Measurements from ENCODE around the gene CCL20. TPM values are rescaled to one million over a fixed set of nuclear protein-coding genes. Genes with fewer than 3 reads are reported as not detected.
A peak's percentile ranks its signal among the peaks of the same experiment; 100 is the strongest.

The CCL20 gene
- 1.5 TPM in 1 of 2 replicates, not detected in the other for total RNA-seq (2014; rRNA removed; shearing (Covaris generic); ENCODE audit: low replicate concordance)

- Histone ChIP-seq H3K9me3 (no peaks in the 10 kb centered on the region), H3K27me3 (no peaks in the 10 kb centered on the region), H3K36me3 (no peaks in the 10 kb centered on the region), H3K4me3 (no peak within 1 kb of the TSS)
- no peak for DNase-seq
Observed at GRCh38 chr2:227813562-227814353, at the start of gene CCL20. Gene CCL20, plus strand, starts transcription at chr2:227813842. Its CDS starts 70 bp downstream, at chr2:227813912.

- Histone ChIP-seq H3K4me3 (no peak overlapping the region), H3K9me3 (no peaks in the 10 kb centered on the region), H3K27me3 (no peaks in the 10 kb centered on the region), H3K36me3 (no peaks in the 10 kb centered on the region)
- DNase-seq, result no peak
Observed at GRCh38 chr2:227765788-227766372, 47.8 kb upstream of the CCL20 start.

GRCh38 chr2:227766373-227766883 is 47.2 kb upstream of the CCL20 start:
- no peaks in the 10 kb centered on the region for H3K36me3 ChIP-seq
- H3K27me3 ChIP-seq, result no peaks in the 10 kb centered on the region
- DNase-seq, result peak; percentile 71
- H3K4me3 ChIP-seq, result no peak overlapping the region
- no peaks in the 10 kb centered on the region for H3K9me3 ChIP-seq

GRCh38 chr2:227767830-227768229 is 45.8 kb upstream of the CCL20 start:
- Histone ChIP-seq H3K27me3 (no peaks in the 10 kb centered on the region), H3K36me3 (no peaks in the 10 kb centered on the region), H3K4me3 (no peak overlapping the region), H3K9me3 (no peaks in the 10 kb centered on the region)
- DNase-seq, result no peak

GRCh38 chr2:227772197-227772661 is 41.4 kb upstream of the CCL20 start:
- peak; percentile 10 for DNase-seq
- Histone ChIP-seq H3K9me3 (no peaks in the 10 kb centered on the region), H3K4me3 (no peak overlapping the region), H3K36me3 (no peaks in the 10 kb centered on the region), H3K27me3 (no peaks in the 10 kb centered on the region)

- DNase-seq, result no peak
- Histone ChIP-seq H3K9me3 (no peaks in the 10 kb centered on the region), H3K36me3 (no peaks in the 10 kb centered on the region), H3K27me3 (no peaks in the 10 kb centered on the region), H3K4me3 (no peak overlapping the region)
Observed at GRCh38 chr2:227772932-227773331, 40.7 kb upstream of the CCL20 start.

- no peak for DNase-seq
- Histone ChIP-seq H3K27me3 (no peaks in the 10 kb centered on the region), H3K9me3 (no peaks in the 10 kb centered on the region), H3K4me3 (no peak overlapping the region), H3K36me3 (no peaks in the 10 kb centered on the region)
Observed at GRCh38 chr2:227774011-227774624, 39.5 kb upstream of the CCL20 start.

GRCh38 chr2:227774895-227775842 is 38.5 kb upstream of the CCL20 start:
- no peak for DNase-seq

GRCh38 chr2:227780981-227781615 is 32.5 kb upstream of the CCL20 start:
- no peak for DNase-seq
- Histone ChIP-seq H3K9me3 (no peaks in the 10 kb centered on the region), H3K4me3 (no peak overlapping the region), H3K36me3 (no peaks in the 10 kb centered on the region), H3K27me3 (no peaks in the 10 kb centered on the region)

More at GRCh38 chr2:227774895-227775842, 38.5 kb upstream of the CCL20 start:
- Histone ChIP-seq H3K36me3 (no peaks in the 10 kb centered on the region), H3K27me3 (no peaks in the 10 kb centered on the region), H3K4me3 (no peak overlapping the region), H3K9me3 (no peaks in the 10 kb centered on the region)

- DNase-seq, result no peak
- no peaks in the 10 kb centered on the region for H3K36me3 ChIP-seq
- H3K27me3 ChIP-seq, result no peaks in the 10 kb centered on the region
- no peaks in the 10 kb centered on the region for H3K9me3 ChIP-seq
- H3K4me3 ChIP-seq, result no peak overlapping the region
Observed at GRCh38 chr2:227781841-227782240, 31.8 kb upstream of the CCL20 start.

- no peaks in the 10 kb centered on the region for H3K36me3 ChIP-seq
- no peak overlapping the region for H3K4me3 ChIP-seq
- no peak for DNase-seq
- H3K9me3 ChIP-seq, result no peaks in the 10 kb centered on the region
- no peaks in the 10 kb centered on the region for H3K27me3 ChIP-seq
Observed at GRCh38 chr2:227782804-227783203, 30.8 kb upstream of the CCL20 start.

GRCh38 chr2:227783404-227784138 is 30.1 kb upstream of the CCL20 start:
- Histone ChIP-seq H3K27me3 (no peaks in the 10 kb centered on the region), H3K4me3 (no peak overlapping the region), H3K9me3 (no peaks in the 10 kb centered on the region), H3K36me3 (no peaks in the 10 kb centered on the region)
- no peak for DNase-seq

GRCh38 chr2:227785293-227785692 is 28.3 kb upstream of the CCL20 start:
- H3K9me3 ChIP-seq, result no peaks in the 10 kb centered on the region; the same call in 1 of the 2 replicates
- H3K4me3 ChIP-seq, result no peak overlapping the region
- no peaks in the 10 kb centered on the region for H3K27me3 ChIP-seq
- no peaks in the 10 kb centered on the region for H3K36me3 ChIP-seq
- no peak for DNase-seq

GRCh38 chr2:227788561-227789018 is 25.1 kb upstream of the CCL20 start:
- H3K4me3 ChIP-seq, result no peak overlapping the region
- peak; percentile 62 for DNase-seq

GRCh38 chr2:227789803-227790202 is 23.8 kb upstream of the CCL20 start:
- Histone ChIP-seq H3K27me3 (no peaks in the 10 kb centered on the region), H3K36me3 (no peaks in the 10 kb centered on the region), H3K4me3 (no peak overlapping the region), H3K9me3 (no peaks in the 10 kb centered on the region; the same call in 1 of the 2 replicates)
- no peak for DNase-seq

More at GRCh38 chr2:227788561-227789018, 25.1 kb upstream of the CCL20 start:
- no peaks in the 10 kb centered on the region for H3K36me3 ChIP-seq
- H3K9me3 ChIP-seq, result no peaks in the 10 kb centered on the region; the same call in 1 of the 2 replicates
- no peaks in the 10 kb centered on the region for H3K27me3 ChIP-seq

All from MG63 (cell line).